Measurements from ENCODE around the gene NEURL1.
A peak's percentile ranks its signal among the peaks of the same experiment; 100 is the strongest.

NEURL1 gene

GRCh38 chr10:103555712-103556111 is 62.2 kb downstream of the NEURL1 start:
- no peak for FAIRE-seq
- no peak for DNase-seq (ENCODE audit: insufficient read length, low spot score)
- no peak for TF ChIP-seq POU2F2 (IDR thresholded peaks at IDR 0.05; ENCODE audit: low read depth, low read length)
- TF ChIP-seq SPI1 (IDR thresholded peaks at IDR 0.05; ENCODE audit: low read depth, low read length): no peak
- no peak for TF ChIP-seq POLR2AphosphoS5 (IDR thresholded peaks at IDR 0.05; ENCODE audit: low read depth, low read length)
- TF ChIP-seq POLR2A (IDR thresholded peaks at IDR 0.05; ENCODE audit: low read depth, low read length): no peak
- no peak for TF ChIP-seq TAF1 (IDR thresholded peaks at IDR 0.05; ENCODE audit: low read depth, low read length)
- no peak for TF ChIP-seq PAX5 (IDR thresholded peaks at IDR 0.05; ENCODE audit: insufficient read depth, low read length, severe bottlenecking)

- DNase-seq (ENCODE audit: insufficient read length, low spot score) (no peak), FAIRE-seq (no peak)
- TF ChIP-seq PAX5 (IDR thresholded peaks at IDR 0.05; ENCODE audit: insufficient read depth, low read length, severe bottlenecking) (no peak), POLR2AphosphoS5 (IDR thresholded peaks at IDR 0.05; ENCODE audit: low read depth, low read length) (no peak), POU2F2 (IDR thresholded peaks at IDR 0.05; ENCODE audit: low read depth, low read length) (no peak), TAF1 (IDR thresholded peaks at IDR 0.05; ENCODE audit: low read depth, low read length) (no peak), SPI1 (IDR thresholded peaks at IDR 0.05; ENCODE audit: low read depth, low read length) (no peak), POLR2A (IDR thresholded peaks at IDR 0.05; ENCODE audit: low read depth, low read length) (no peak)
Measured at GRCh38 chr10:103556383-103557007, 63.0 kb downstream of the NEURL1 start.

- FAIRE-seq (no peak), DNase-seq (ENCODE audit: insufficient read length, low spot score) (no peak)
- TF ChIP-seq POLR2AphosphoS5 (IDR thresholded peaks at IDR 0.05; ENCODE audit: low read depth, low read length): no peak
- TF ChIP-seq POU2F2 (IDR thresholded peaks at IDR 0.05; ENCODE audit: low read depth, low read length): no peak
- no peak for TF ChIP-seq PAX5 (IDR thresholded peaks at IDR 0.05; ENCODE audit: insufficient read depth, low read length, severe bottlenecking)
- TF ChIP-seq TAF1 (IDR thresholded peaks at IDR 0.05; ENCODE audit: low read depth, low read length): no peak
- no peak for TF ChIP-seq SPI1 (IDR thresholded peaks at IDR 0.05; ENCODE audit: low read depth, low read length)
- no peak for TF ChIP-seq POLR2A (IDR thresholded peaks at IDR 0.05; ENCODE audit: low read depth, low read length)
Measured at GRCh38 chr10:103557455-103557854, 64.0 kb downstream of the NEURL1 start.

- DNase-seq (ENCODE audit: insufficient read length, low spot score) (no peak), FAIRE-seq (no peak)
- TF ChIP-seq POLR2AphosphoS5 (IDR thresholded peaks at IDR 0.05; ENCODE audit: low read depth, low read length): no peak
- TF ChIP-seq POLR2A (IDR thresholded peaks at IDR 0.05; ENCODE audit: low read depth, low read length): no peak
- no peak for TF ChIP-seq PAX5 (IDR thresholded peaks at IDR 0.05; ENCODE audit: insufficient read depth, low read length, severe bottlenecking)
- TF ChIP-seq TAF1 (IDR thresholded peaks at IDR 0.05; ENCODE audit: low read depth, low read length): no peak
- no peak for TF ChIP-seq POU2F2 (IDR thresholded peaks at IDR 0.05; ENCODE audit: low read depth, low read length)
- TF ChIP-seq SPI1 (IDR thresholded peaks at IDR 0.05; ENCODE audit: low read depth, low read length): no peak
Measured at GRCh38 chr10:103558911-103559310, 65.4 kb downstream of the NEURL1 start.

- FAIRE-seq: peak; percentile 77
- no peak for TF ChIP-seq POU2F2 (IDR thresholded peaks at IDR 0.05; ENCODE audit: low read depth, low read length)
- TF ChIP-seq SPI1 (IDR thresholded peaks at IDR 0.05; ENCODE audit: low read depth, low read length): no peak
- TF ChIP-seq POLR2A (IDR thresholded peaks at IDR 0.05; ENCODE audit: low read depth, low read length): no peak
- TF ChIP-seq TAF1 (IDR thresholded peaks at IDR 0.05; ENCODE audit: low read depth, low read length): no peak
- TF ChIP-seq POLR2AphosphoS5 (IDR thresholded peaks at IDR 0.05; ENCODE audit: low read depth, low read length): no peak
- TF ChIP-seq PAX5 (IDR thresholded peaks at IDR 0.05; ENCODE audit: insufficient read depth, low read length, severe bottlenecking): no peak
- no peak for DNase-seq (ENCODE audit: insufficient read length, low spot score)
Measured at GRCh38 chr10:103559776-103560175, 66.3 kb downstream of the NEURL1 start.

GRCh38 chr10:103560886-103561285 is 67.4 kb downstream of the NEURL1 start:
- FAIRE-seq: no peak
- TF ChIP-seq POLR2AphosphoS5 (IDR thresholded peaks at IDR 0.05; ENCODE audit: low read depth, low read length): no peak
- DNase-seq (ENCODE audit: insufficient read length, low spot score): no peak

- FAIRE-seq: no peak
- TF ChIP-seq SPI1 (IDR thresholded peaks at IDR 0.05; ENCODE audit: low read depth, low read length) (no peak), POLR2A (IDR thresholded peaks at IDR 0.05; ENCODE audit: low read depth, low read length) (no peak), TAF1 (IDR thresholded peaks at IDR 0.05; ENCODE audit: low read depth, low read length) (no peak)
- DNase-seq (ENCODE audit: insufficient read length, low spot score): no peak
Measured at GRCh38 chr10:103562383-103562782, 68.9 kb downstream of the NEURL1 start.

GRCh38 chr10:103563231-103564115 is 70.0 kb downstream of the NEURL1 start:
- no peak for DNase-seq (ENCODE audit: insufficient read length, low spot score)
- TF ChIP-seq POU2F2 (IDR thresholded peaks at IDR 0.05; ENCODE audit: low read depth, low read length) (no peak), SPI1 (IDR thresholded peaks at IDR 0.05; ENCODE audit: low read depth, low read length) (no peak), PAX5 (IDR thresholded peaks at IDR 0.05; ENCODE audit: insufficient read depth, low read length, severe bottlenecking) (no peak), POLR2AphosphoS5 (IDR thresholded peaks at IDR 0.05; ENCODE audit: low read depth, low read length) (no peak), POLR2A (IDR thresholded peaks at IDR 0.05; ENCODE audit: low read depth, low read length) (no peak), TAF1 (IDR thresholded peaks at IDR 0.05; ENCODE audit: low read depth, low read length) (no peak)
- FAIRE-seq: no peak

GRCh38 chr10:103564116-103564501 is 70.6 kb downstream of the NEURL1 start:
- no peak for DNase-seq (ENCODE audit: insufficient read length, low spot score)
- FAIRE-seq: no peak
- TF ChIP-seq SPI1 (IDR thresholded peaks at IDR 0.05; ENCODE audit: low read depth, low read length) (no peak), POLR2A (IDR thresholded peaks at IDR 0.05; ENCODE audit: low read depth, low read length) (no peak), PAX5 (IDR thresholded peaks at IDR 0.05; ENCODE audit: insufficient read depth, low read length, severe bottlenecking) (no peak), TAF1 (IDR thresholded peaks at IDR 0.05; ENCODE audit: low read depth, low read length) (no peak), POLR2AphosphoS5 (IDR thresholded peaks at IDR 0.05; ENCODE audit: low read depth, low read length) (no peak), POU2F2 (IDR thresholded peaks at IDR 0.05; ENCODE audit: low read depth, low read length) (no peak)

Data from GM12891 (cell line).